ENCODE data around the gene BTBD2. TPM values are rescaled to one million over a fixed set of nuclear protein-coding genes. Genes with fewer than 3 reads are reported as not detected.

Gene BTBD2
- total and polyA plus RNA-seq, 2 of the 8 experiments (the other 6 are each of a cell fraction or from before 2014, with no cell fraction given): 91.7 to 92.3 TPM

GRCh38 chr19:2053601-2054389, 38.3 kb upstream of the BTBD2 start (continued):
- TF ChIP-seq CHD7 (IDR thresholded peaks at IDR 0.05; ENCODE audit: insufficient replicate concordance, low read length) (no peak), RBBP5 (IDR thresholded peaks at IDR 0.05; ENCODE audit: borderline replicate concordance, low read depth, low read length) (no peak), PHF8 (conservative IDR thresholded peaks at IDR 0.05; ENCODE audit: low read depth, low read length) (no peak)
